Glomerular visceral epithelial cell (primary cell): ENCODE results near the gene NEURL1B.

Experiments
- DNase-seq: peaks from one replicate; pipeline ENCODE4 v3.0.0-alpha.2; 2016; ENCODE audit errors: extremely low spot score

Gene NEURL1B

GRCh38 chr5:172608773-172609172, 32.3 kb upstream of the NEURL1B start:
- no peak for DNase-seq

GRCh38 chr5:172610643-172611042, 30.4 kb upstream of the NEURL1B start:
- DNase-seq, result no peak

GRCh38 chr5:172611913-172612312, 29.1 kb upstream of the NEURL1B start:
- no peak for DNase-seq

- no peak for DNase-seq
Observed at GRCh38 chr5:172612771-172613170, 28.3 kb upstream of the NEURL1B start.

- DNase-seq, result no peak
Observed at GRCh38 chr5:172616136-172616535, 24.9 kb upstream of the NEURL1B start.

- no peak for DNase-seq
Observed at GRCh38 chr5:172616730-172617129, 24.3 kb upstream of the NEURL1B start.

GRCh38 chr5:172617817-172618216, 23.2 kb upstream of the NEURL1B start:
- no peak for DNase-seq

GRCh38 chr5:172618574-172619365, 22.3 kb upstream of the NEURL1B start:
- DNase-seq, result no peak

GRCh38 chr5:172620506-172620905, 20.6 kb upstream of the NEURL1B start:
- DNase-seq, result no peak

GRCh38 chr5:172622091-172623046, 18.7 kb upstream of the NEURL1B start:
- DNase-seq, result no peak

GRCh38 chr5:172623313-172623980, 17.6 kb upstream of the NEURL1B start:
- DNase-seq, result no peak

- no peak for DNase-seq
Observed at GRCh38 chr5:172624083-172624995, 16.7 kb upstream of the NEURL1B start.

- no peak for DNase-seq
Observed at GRCh38 chr5:172624996-172625964, 15.8 kb upstream of the NEURL1B start.

GRCh38 chr5:172626031-172626581, 15.0 kb upstream of the NEURL1B start:
- DNase-seq, result no peak

GRCh38 chr5:172630082-172630481, 11.0 kb upstream of the NEURL1B start:
- no peak for DNase-seq

- no peak for DNase-seq
Observed at GRCh38 chr5:172630482-172630881, 10.6 kb upstream of the NEURL1B start.

- no peak for DNase-seq
Observed at GRCh38 chr5:172630986-172631385, 10.1 kb upstream of the NEURL1B start.

- DNase-seq, result no peak
Observed at GRCh38 chr5:172632346-172633092, 8.5 kb upstream of the NEURL1B start.

- DNase-seq, result no peak
Observed at GRCh38 chr5:172633403-172633970, 7.6 kb upstream of the NEURL1B start.
